Measurements from ENCODE around the gene TAF11L2.
"Not testable (repeated sequence)": the region's sequence is repeated elsewhere in the genome, so short reads cannot be mapped to it uniquely, and the experiment has no call there.

The TAF11L2 gene

DNA sequence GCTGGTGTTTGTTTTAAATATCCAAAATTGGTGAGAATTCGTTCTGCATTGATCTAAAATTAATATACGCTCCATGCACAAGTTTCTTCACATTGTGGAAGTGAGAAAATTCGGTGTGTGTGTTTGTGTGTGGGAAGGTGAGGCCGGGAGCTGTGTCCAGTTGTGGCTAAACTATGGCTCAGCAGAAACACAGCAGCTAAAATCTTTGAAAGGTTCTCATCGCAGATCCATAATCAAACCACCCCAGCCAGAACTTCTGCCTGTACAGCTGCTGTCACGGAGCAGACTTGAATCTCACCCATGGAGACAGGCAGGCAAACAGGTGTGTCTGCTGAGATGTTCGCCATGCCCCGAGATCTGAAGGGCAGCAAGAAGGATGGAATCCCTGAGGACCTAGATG lies at the start of gene TAF11L2:
TAF11L2 (plus strand) TSS at position 301 of the 400 bp plus-strand sequence.
- not testable (repeated sequence) for DNase-seq

- DNase-seq, result no peak
These were observed 49.2 kb upstream of the TAF11L2 start for GRCh38 chr5:17448877-17449276.

DNA sequence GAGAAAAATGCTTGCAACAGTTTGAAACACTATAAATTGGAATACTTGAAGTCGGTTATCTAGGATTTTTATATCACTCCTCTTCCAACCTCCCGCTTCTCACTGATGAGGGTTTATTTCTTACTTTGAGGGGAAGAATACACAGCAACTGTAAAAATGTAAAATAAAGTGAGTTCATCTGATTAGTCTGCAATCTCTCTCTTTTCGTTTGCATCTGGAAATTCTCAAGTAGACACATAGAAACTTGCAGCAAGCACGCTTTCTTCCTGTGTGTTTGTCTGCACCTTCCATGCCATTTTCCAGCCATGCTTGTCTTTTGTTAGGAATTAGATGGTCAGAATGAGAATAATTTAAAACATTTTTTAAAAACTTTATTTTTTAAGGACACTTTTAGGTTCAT lies 45.1 kb upstream of the TAF11L2 start:
- no peak for DNase-seq

GRCh38 chr5:17455942-17456341 lies 42.1 kb upstream of the TAF11L2 start:
- DNase-seq, result no peak

GRCh38 chr5:17461793-17462192 lies 36.2 kb upstream of the TAF11L2 start:
- DNase-seq, result no peak

- no peak for DNase-seq
These were observed 34.4 kb upstream of the TAF11L2 start for GRCh38 chr5:17463653-17464052.

DNA sequence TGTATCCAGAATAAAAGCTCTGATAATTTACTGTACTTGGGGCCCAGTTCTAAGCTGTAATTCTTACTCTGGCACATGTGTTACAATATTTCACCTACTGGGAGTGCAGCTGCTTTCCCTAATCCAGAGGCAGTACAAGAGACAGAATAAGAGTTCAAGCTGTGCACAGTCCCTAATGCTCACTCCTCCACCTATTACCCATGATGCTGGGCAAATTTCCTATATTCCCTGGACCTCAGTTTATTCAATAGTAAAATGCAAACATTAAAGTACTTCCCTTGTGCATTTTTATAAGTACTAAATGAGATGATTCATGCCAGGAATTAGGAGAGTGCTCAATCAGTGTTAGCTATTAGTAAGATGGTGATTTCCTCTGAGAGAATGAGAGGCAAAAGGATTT lies 28.0 kb upstream of the TAF11L2 start:
- no peak for DNase-seq

GRCh38 chr5:17475064-17475463 lies 23.0 kb upstream of the TAF11L2 start:
- not testable (repeated sequence) for DNase-seq

GRCh38 chr5:17477043-17477442 lies 21.0 kb upstream of the TAF11L2 start:
- DNase-seq, result no peak

DNA sequence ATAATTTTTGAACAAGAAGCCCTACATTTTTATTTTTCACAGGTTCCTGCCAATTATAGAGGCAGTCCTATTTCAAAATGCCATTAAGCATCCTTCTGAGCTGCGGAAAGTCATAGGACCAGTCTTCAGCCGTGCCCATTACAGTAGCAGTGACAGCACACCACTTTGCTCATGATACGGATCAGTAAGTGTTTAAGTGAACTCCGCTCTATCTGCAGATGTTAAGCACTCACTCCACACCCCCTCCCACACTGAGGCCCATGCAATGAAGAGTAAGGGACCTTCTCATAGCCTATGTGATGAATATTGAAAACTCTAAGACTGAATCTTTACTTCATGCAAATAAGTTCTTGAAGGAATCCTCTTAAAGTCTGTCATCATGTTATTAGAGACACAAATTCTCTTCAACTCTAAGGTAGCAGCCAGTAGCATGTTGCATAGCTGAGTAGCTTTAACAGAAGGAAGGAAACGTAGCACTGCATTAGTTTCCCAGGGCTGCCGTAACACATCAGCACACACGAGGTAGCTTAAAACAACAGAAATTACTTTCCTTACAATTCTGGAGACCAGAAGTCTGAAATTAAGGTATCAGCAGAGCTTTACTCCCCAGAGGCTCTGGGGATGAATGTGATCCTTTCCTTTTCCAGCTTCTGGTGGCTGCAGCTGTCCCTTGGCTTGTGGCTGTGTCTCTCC lies 20.3 kb upstream of the TAF11L2 start:
- no peak for DNase-seq

- no peak for DNase-seq
These were observed 16.7 kb upstream of the TAF11L2 start for GRCh38 chr5:17481378-17481777.

GRCh38 chr5:17482790-17483189 lies 15.2 kb upstream of the TAF11L2 start:
- no peak for DNase-seq

DNA sequence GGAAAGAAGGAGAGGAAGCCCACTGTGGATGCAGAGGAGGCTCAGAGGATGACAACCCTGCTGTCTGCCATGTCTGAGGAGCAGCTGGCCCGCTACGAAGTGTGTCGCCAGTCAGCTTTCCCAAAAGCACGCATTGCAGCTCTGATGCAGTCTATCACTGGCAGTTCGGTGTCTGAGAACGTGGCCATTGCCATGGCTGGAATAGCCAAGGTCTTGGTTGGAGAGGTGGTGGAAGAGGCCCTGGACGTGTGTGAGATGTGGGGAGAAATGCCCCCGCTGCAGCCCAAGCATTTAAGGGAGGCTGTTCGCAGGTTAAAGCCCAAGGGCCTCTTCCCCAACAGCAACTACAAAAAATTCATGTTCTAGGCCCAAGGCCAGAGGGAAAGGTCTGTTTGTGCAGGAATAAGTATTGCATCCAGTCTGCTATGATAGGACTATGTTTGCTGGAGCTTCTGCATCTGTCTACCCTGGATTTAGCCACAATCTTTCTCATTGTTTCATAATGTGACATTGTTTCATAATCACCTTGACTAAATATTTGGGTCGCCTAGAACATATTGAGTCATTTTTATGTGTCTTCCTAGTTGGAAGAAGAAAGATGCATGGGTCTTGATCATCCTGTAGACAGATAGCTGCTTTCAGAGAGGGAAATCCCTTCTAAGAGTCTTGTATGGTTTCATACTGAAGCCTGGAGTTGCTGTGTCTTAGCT lies 11.4 kb upstream of the TAF11L2 start:
- DNase-seq, result not testable (repeated sequence)

DNA sequence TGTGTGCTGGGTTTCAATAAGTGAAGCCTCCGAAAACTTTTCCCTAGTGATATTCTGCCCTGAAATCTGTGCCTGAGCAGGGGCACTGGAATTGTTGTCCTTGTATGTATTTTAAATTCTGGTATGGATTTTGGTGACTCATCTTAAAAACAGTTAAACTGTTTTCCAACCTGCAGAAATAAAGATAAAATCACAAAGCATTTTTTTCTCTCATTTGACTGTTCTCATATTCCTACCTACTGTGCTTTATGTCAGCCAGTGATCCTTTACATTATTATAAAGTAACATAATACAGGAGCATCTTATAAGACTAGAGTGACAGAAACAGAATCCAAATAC lies 10.9 kb upstream of the TAF11L2 start:
- no peak for DNase-seq

GRCh38 chr5:17491257-17491656 lies 6.8 kb upstream of the TAF11L2 start:
- not testable (repeated sequence) for DNase-seq

DNA sequence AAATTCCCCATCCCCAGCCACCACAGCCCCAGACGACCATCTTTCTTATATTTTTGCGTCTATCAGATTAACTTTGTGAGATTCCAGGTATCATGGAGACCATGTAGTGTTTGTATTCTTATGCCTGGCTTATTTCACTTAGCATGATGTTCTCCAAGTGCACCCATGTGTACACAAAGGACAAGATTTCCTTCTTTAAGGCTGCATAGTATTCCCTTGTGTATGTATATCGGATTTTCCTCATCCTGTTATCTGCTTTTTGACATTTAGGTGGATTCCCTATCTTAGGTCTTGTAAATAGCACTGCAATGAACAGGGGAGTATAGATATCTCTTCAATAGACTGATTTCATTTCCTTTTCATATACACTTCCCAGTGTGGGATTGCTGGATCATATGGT lies 5.3 kb upstream of the TAF11L2 start:
- DNase-seq, result no peak

- DNase-seq, result no peak
These were observed 585 bp upstream of the TAF11L2 start for GRCh38 chr5:17497446-17497845.

- no peak for DNase-seq
These were observed 13.8 kb downstream of the TAF11L2 start for GRCh38 chr5:17511775-17512325.

- DNase-seq, result not testable (repeated sequence)
These were observed 19.5 kb downstream of the TAF11L2 start for GRCh38 chr5:17517526-17517925.

GRCh38 chr5:17518067-17518466 lies 20.0 kb downstream of the TAF11L2 start, which contains the start of gene TAF11L3:
Gene TAF11L3, plus strand, starts transcription at chr5:17518367.
- not testable (repeated sequence) for DNase-seq

- not testable (repeated sequence) for DNase-seq
These were observed 21.5 kb downstream of the TAF11L2 start for GRCh38 chr5:17519508-17519907.

GRCh38 chr5:17521501-17521900 lies 23.5 kb downstream of the TAF11L2 start, which contains the start of gene TAF11L4:
Gene TAF11L4, plus strand, starts transcription at chr5:17521801.
- DNase-seq, result not testable (repeated sequence)

- DNase-seq, result not testable (repeated sequence)
These were observed 26.9 kb downstream of the TAF11L2 start, which contains the start of gene TAF11L5 for GRCh38 chr5:17524935-17525334. Gene TAF11L5, plus strand, starts transcription at chr5:17525235.

GRCh38 chr5:17526504-17526903 lies 28.5 kb downstream of the TAF11L2 start:
- DNase-seq, result not testable (repeated sequence)

Measured in DMS53 (cell line).